Thyroid gland (tissue), 4 donors: ENCODE measurements around the gene KAZN.

ENCODE experiments used
- CTCF ChIP-seq, 6 experiments: fragments of 200-600 bp in 3 of 6; fragments of 450-650 bp in 3 of 6; sonication (generic) in 3 of 6; IDR thresholded peaks; one replicate each; pipeline ENCODE4 v1.5.1; 2016 to 2019; ENCODE audit warnings: antibody characterized with exemption in 6 of 6, mild to moderate bottlenecking in 2 of 6, inconsistent platforms in 1 of 6, moderate library complexity in 1 of 6
- POLR2A ChIP-seq, 2 donors: fragments of 450-650 bp; IDR thresholded peaks; one replicate each; pipeline ENCODE4 v1.6.1; 2017; ENCODE audit warnings: antibody characterized with exemption in 2 of 2, mild to moderate bottlenecking in 2 of 2, moderate library complexity in 1 of 2

- TF ChIP-seq CTCF (IDR thresholded peaks at IDR 0.05) (no peak), POLR2A (IDR thresholded peaks at IDR 0.05) (no peak)
These were observed 82.7 kb downstream of the KAZN start for GRCh38 chr1:14681182-14681581.
